Measurements from ENCODE around the gene IMMT. TPM values are rescaled to one million over a fixed set of nuclear protein-coding genes. Genes with fewer than 3 reads are reported as not detected.
A peak's percentile ranks its signal among the peaks of the same experiment; 100 is the strongest.

IMMT gene
- total and polyA plus RNA-seq, 8 donors, result 66.8 to 94.1 (median 82.6) TPM

GRCh38 chr2:86211796-86212188 lies 16.5 kb upstream of the IMMT start:
- Histone ChIP-seq H3K27ac (no peak overlapping the region), H3K4me1 (peaks cover 0 to 6% of the 10 kb centered on the region in 2 donors), H3K4me3 (no peak overlapping the region), H3K27me3 (peaks cover 0 to under 1% of the 10 kb centered on the region in 2 donors), H3K36me3 (peaks cover 0 to 73% of the 10 kb centered on the region in 2 donors), H3K9me3 (no peaks in the 10 kb centered on the region)
- ATAC-seq, result peak; percentile 56
- DNase-seq, result no peak
- intact Hi-C loops (cut with DNase I), result no loop called here
- no peak for TF ChIP-seq CTCF (IDR thresholded peaks at IDR 0.05)

- Histone ChIP-seq H3K4me3 (no peak overlapping the region), H3K27ac (no peak overlapping the region), H3K27me3 (no peaks in the 10 kb centered on the region), H3K36me3 (peaks cover 0 to 79% of the 10 kb centered on the region in 2 donors), H3K4me1 (peaks cover 0 to 6% of the 10 kb centered on the region in 2 donors), H3K9me3 (no peaks in the 10 kb centered on the region)
- intact Hi-C loops (cut with DNase I), result no loop called here
- ATAC-seq (peak; percentile 90), DNase-seq (peak in 2 of 4 donors; percentile 46 to 67)
- TF ChIP-seq CTCF (IDR thresholded peaks at IDR 0.05), result no peak
Measured at GRCh38 chr2:86211033-86211795, 16.0 kb upstream of the IMMT start.

- H3K27me3 ChIP-seq, result no peaks in the 10 kb centered on the region
- DNase-seq, result no peak
- no peaks in the 10 kb centered on the region for H3K9me3 ChIP-seq
- peaks cover 0 to 38% of the 10 kb centered on the region in 2 donors for H3K36me3 ChIP-seq
- no peak overlapping the region for H3K4me3 ChIP-seq
- peaks cover 0 to 13% of the 10 kb centered on the region in 2 donors for H3K4me1 ChIP-seq
- no peak for TF ChIP-seq CTCF (IDR thresholded peaks at IDR 0.05)
- no peak overlapping the region for H3K27ac ChIP-seq
- no peak for ATAC-seq
- intact Hi-C loops (cut with DNase I), result no loop called here
Measured at GRCh38 chr2:86204458-86204857, 9.2 kb upstream of the IMMT start.

- Histone ChIP-seq H3K4me3 (no peak overlapping the region), H3K36me3 (peaks cover 0 to 29% of the 10 kb centered on the region in 2 donors), H3K4me1 (peaks cover 0 to 17% of the 10 kb centered on the region in 2 donors), H3K27me3 (no peaks in the 10 kb centered on the region), H3K27ac (no peak overlapping the region), H3K9me3 (no peaks in the 10 kb centered on the region)
- TF ChIP-seq CTCF (IDR thresholded peaks at IDR 0.05), result no peak
- no peak for DNase-seq
- intact Hi-C loops (cut with DNase I), result no loop called here
- ATAC-seq, result no peak
Measured at GRCh38 chr2:86203614-86204013, 8.4 kb upstream of the IMMT start.

- no peak overlapping the region for H3K4me3 ChIP-seq
- no peak for ATAC-seq
- intact Hi-C loops (cut with DNase I), result no loop called here
- no peaks in the 10 kb centered on the region for H3K9me3 ChIP-seq
- no peak for TF ChIP-seq CTCF (IDR thresholded peaks at IDR 0.05)
- DNase-seq, result no peak
- H3K27me3 ChIP-seq, result no peaks in the 10 kb centered on the region
- peaks cover 0 to 20% of the 10 kb centered on the region in 2 donors for H3K36me3 ChIP-seq
- H3K4me1 ChIP-seq, result peaks cover 0 to 18% of the 10 kb centered on the region in 2 donors
- H3K27ac ChIP-seq, result no peak overlapping the region
Measured at GRCh38 chr2:86202702-86203101, 7.4 kb upstream of the IMMT start.

Measured in left lung (tissue), 10 donors.